ENCODE measurements around the gene MMP14. TPM values are rescaled to one million over a fixed set of nuclear protein-coding genes. Genes with fewer than 3 reads are reported as not detected.
A peak's percentile ranks its signal among the peaks of the same experiment; 100 is the strongest.

Gene MMP14
- total and polyA plus RNA-seq, 7 experiments from 2014 or later, result 1.8 to 6.6 (median 2.0) TPM; not detected in 2

DNA sequence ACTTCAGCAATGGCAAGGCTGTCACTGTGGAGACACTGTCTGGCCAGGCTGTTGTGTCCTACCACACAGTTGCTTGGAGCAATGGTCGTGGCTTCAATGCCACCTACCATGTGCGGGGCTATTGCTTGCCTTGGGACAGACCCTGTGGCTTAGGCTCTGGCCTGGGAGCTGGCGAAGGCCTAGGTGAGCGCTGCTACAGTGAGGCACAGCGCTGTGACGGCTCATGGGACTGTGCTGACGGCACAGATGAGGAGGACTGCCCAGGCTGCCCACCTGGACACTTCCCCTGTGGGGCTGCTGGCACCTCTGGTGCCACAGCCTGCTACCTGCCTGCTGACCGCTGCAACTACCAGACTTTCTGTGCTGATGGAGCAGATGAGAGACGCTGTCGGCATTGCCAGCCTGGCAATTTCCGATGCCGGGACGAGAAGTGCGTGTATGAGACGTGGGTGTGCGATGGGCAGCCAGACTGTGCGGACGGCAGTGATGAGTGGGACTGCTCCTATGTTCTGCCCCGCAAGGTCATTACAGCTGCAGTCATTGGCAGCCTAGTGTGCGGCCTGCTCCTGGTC lies 39.4 kb downstream of the MMP14 start:
- Histone ChIP-seq H3K9me3 (ENCODE audit: control insufficient read depth in 2 of 3, low read length in 3 of 3) (no peaks in the 10 kb centered on the region), H3K27me3 (ENCODE audit: control insufficient read depth in 2 of 2, insufficient read depth in 2 of 2, low read length in 2 of 2) (no peaks in the 10 kb centered on the region), H3K36me3 (ENCODE audit: control insufficient read depth in 2 of 3, insufficient read depth in 3 of 3, low read length in 3 of 3) (peaks cover 24 to 78% (median 32%) of the 10 kb centered on the region in 3 experiments), H3K4me1 (ENCODE audit: control insufficient read depth in 2 of 2, insufficient read depth in 2 of 2, low read length in 2 of 2) (peaks cover 8 to 19% of the 10 kb centered on the region in 2 donors), H3K27ac (ENCODE audit: low read depth, low read length) (no peak overlapping the region), H3K4me3 (ENCODE audit: low read length) (no peak overlapping the region)
- Mint-ChIP-seq H3K27ac (peak overlapping the region in 4 of 9 donors; percentile 34 to 79 (median 47)), H3K9me3 (no peaks in the 10 kb centered on the region), H3K4me3 (no peak overlapping the region), H3K36me3 (peaks cover 9 to 40% (median 21%) of the 10 kb centered on the region in 5 donors), H3K4me1 (peaks cover 22 to 40% (median 27%) of the 10 kb centered on the region in 7 donors), H3K27me3 (no peaks in the 10 kb centered on the region)
- CTCF ChIA-PET, result interaction anchor here (0.6 to 1.1 kb wide), 3 partner anchors 22 to 330 kb away, joined by 3 to 5 read pairs (median 4); no protein-coding TSS in a partner anchor
- POLR2A ChIA-PET, result interaction anchor here (1.5 to 8.6 kb wide), 2 partner anchors 10 to 20 kb away, joined by 4 to 145 read pairs; partner anchors contain the start of gene REM2
- DNase-seq, result no peak
- no peak for ATAC-seq
- intact Hi-C loops (cut with micrococcal nuclease), result no loop called here

DNA sequence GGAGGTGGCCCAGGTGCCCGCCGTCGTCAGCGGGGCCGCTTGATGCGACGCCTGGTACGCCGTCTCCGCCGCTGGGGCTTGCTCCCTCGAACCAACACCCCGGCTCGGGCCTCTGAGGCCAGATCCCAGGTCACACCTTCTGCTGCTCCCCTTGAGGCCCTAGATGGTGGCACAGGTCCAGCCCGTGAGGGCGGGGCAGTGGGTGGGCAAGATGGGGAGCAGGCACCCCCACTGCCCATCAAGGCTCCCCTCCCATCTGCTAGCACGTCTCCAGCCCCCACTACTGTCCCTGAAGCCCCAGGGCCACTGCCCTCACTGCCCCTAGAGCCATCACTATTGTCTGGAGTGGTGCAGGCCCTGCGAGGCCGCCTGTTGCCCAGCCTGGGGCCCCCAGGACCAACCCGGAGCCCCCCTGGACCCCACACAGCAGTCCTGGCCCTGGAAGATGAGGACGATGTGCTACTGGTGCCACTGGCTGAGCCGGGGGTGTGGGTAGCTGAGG lies 40.7 kb downstream of the MMP14 start:
- Histone ChIP-seq H3K9me3 (ENCODE audit: control insufficient read depth in 2 of 3, low read length in 3 of 3) (no peaks in the 10 kb centered on the region), H3K27ac (ENCODE audit: low read depth, low read length) (no peak overlapping the region), H3K4me1 (ENCODE audit: control insufficient read depth in 2 of 2, insufficient read depth in 2 of 2, low read length in 2 of 2) (peaks cover 8 to 19% of the 10 kb centered on the region in 2 donors), H3K27me3 (ENCODE audit: control insufficient read depth in 2 of 2, insufficient read depth in 2 of 2, low read length in 2 of 2) (no peaks in the 10 kb centered on the region), H3K4me3 (ENCODE audit: low read length) (no peak overlapping the region), H3K36me3 (ENCODE audit: control insufficient read depth in 2 of 3, insufficient read depth in 3 of 3, low read length in 3 of 3) (peaks cover 24 to 72% (median 32%) of the 10 kb centered on the region in 3 experiments)
- Mint-ChIP-seq H3K9me3 (no peaks in the 10 kb centered on the region), H3K36me3 (peaks cover 9 to 40% (median 21%) of the 10 kb centered on the region in 5 donors), H3K27me3 (no peaks in the 10 kb centered on the region), H3K27ac (no peak overlapping the region), H3K4me3 (no peak overlapping the region), H3K4me1 (peaks cover 19 to 42% (median 33%) of the 10 kb centered on the region in 7 donors)
- CTCF ChIA-PET, result no interaction called here
- intact Hi-C loops (cut with micrococcal nuclease), result no loop called here
- DNase-seq (no peak), ATAC-seq (no peak)
- POLR2A ChIA-PET, result interaction anchor here (1.3 to 8.6 kb wide), 2 partner anchors 9 kb away, joined by 3 to 145 read pairs; partner anchors contain the start of gene REM2

DNA sequence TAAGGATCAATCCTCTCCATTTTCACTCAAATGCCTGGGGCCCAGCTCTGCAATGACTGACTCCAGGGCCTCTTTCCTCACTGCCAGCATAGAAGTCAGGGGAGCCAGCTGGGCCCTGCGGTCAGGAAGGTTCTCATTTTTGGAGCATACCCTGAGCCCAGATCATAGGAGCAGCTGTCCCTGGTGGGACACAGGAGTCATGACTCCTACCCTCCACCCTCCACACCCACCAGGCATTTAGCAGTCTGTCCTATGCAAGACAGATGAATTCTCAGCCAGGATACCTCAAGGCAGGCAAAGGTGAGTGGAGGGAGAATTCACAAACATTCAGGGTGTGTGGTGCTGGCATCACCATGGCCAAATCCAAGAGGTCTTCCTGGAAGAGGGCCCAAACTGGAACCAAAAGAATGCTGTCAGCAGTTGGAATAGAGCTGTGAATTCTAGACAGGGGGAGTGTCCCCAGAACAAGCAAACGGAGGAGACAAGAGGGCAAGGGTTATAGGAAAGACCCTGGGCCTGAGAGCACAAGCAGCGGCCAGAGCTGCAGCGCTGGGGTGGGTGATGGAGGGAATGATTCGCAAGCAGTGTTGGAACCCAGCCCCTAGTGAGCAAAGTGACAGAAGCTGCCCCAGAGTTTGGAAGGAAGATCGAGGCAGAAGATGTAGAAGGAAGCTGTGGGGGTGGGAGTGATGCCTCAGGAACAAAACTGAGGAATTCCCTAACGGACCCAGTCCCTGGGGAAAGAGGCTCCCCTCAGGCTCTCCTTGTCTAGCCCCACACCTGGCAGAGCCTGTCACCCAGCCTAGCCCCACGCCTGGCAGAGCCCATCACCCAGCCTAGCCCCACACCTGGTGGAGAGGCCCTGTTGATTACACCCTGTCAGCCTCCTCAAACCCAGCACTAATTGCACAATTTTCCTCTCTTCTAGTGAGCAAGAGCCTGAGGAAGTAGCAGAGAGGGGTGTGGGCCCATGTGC lies 42.2 kb downstream of the MMP14 start:
- DNase-seq (no peak), ATAC-seq (no peak)
- no peaks in the 10 kb centered on the region for H3K9me3 ChIP-seq (ENCODE audit: control insufficient read depth in 2 of 3, low read length in 3 of 3)
- Mint-ChIP-seq H3K36me3 (peaks cover 5 to 35% (median 17%) of the 10 kb centered on the region in 5 donors), H3K27ac (peak overlapping the region in 7 of 9 donors; percentile 14 to 73 (median 55)), H3K27me3 (peaks cover 0 to 5% (median 0%) of the 10 kb centered on the region in 5 donors), H3K9me3 (no peaks in the 10 kb centered on the region), H3K4me3 (no peak overlapping the region), H3K4me1 (peaks cover 11 to 42% (median 36%) of the 10 kb centered on the region in 7 donors)
- ChIA-PET CTCF (no interaction called here), POLR2A (interaction anchor here (1.3 kb wide), 1 partner anchor 8 kb away, joined by 3 read pairs; no protein-coding TSS in a partner anchor)
- no peak overlapping the region for H3K4me3 ChIP-seq (ENCODE audit: low read length)
- no peak overlapping the region for H3K27ac ChIP-seq (ENCODE audit: low read depth, low read length)
- H3K4me1 ChIP-seq (ENCODE audit: control insufficient read depth in 2 of 2, insufficient read depth in 2 of 2, low read length in 2 of 2), result peaks cover 0 to 14% of the 10 kb centered on the region in 2 donors
- no peaks in the 10 kb centered on the region for H3K27me3 ChIP-seq (ENCODE audit: control insufficient read depth in 2 of 2, insufficient read depth in 2 of 2, low read length in 2 of 2)
- peaks cover 24 to 62% (median 31%) of the 10 kb centered on the region in 3 experiments for H3K36me3 ChIP-seq (ENCODE audit: control insufficient read depth in 2 of 3, insufficient read depth in 3 of 3, low read length in 3 of 3)
- intact Hi-C loops (cut with micrococcal nuclease), result no loop called here

DNA sequence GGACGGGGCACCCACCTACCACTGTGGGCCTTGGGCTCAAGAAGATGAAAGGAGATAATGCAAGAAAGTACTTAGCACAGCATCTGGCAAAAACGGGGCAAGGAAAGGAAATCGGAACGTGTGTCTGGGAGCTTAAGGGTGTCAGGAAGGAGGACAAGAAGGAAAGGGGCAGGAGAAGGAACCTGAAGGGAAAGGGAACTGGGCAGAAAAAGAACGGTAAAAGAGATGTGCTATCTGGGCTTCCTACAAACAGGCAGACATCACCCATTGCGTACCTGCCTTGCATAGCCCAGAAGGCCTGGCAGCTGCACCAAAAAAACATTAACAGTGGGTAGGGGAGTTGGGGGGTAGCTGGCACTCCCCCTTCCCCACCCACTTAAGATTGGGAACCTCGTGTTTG lies 45.7 kb downstream of the MMP14 start:
- Histone ChIP-seq H3K4me3 (ENCODE audit: low read length) (no peak overlapping the region), H3K27ac (ENCODE audit: low read depth, low read length) (peak overlapping the region; percentile 58), H3K36me3 (ENCODE audit: control insufficient read depth in 2 of 3, insufficient read depth in 3 of 3, low read length in 3 of 3) (peaks cover 6 to 27% (median 8%) of the 10 kb centered on the region in 3 experiments), H3K9me3 (ENCODE audit: control insufficient read depth in 2 of 3, low read length in 3 of 3) (no peaks in the 10 kb centered on the region), H3K27me3 (ENCODE audit: control insufficient read depth in 2 of 2, insufficient read depth in 2 of 2, low read length in 2 of 2) (no peaks in the 10 kb centered on the region), H3K4me1 (ENCODE audit: control insufficient read depth in 2 of 2, insufficient read depth in 2 of 2, low read length in 2 of 2) (peaks cover 6 to 24% of the 10 kb centered on the region in 2 donors)
- POLR2A ChIA-PET, result interaction anchor here (1.2 to 10.6 kb wide), 13 partner anchors 9 to 194 kb away, joined by 3 to 145 read pairs (median 4); partner anchors contain the start of genes LRP10, PRMT5 and RBM23
- H3K27ac Mint-ChIP-seq, result peak overlapping the region in 7 of 9 donors; percentile 2 to 87 (median 72)
- CTCF ChIA-PET, result interaction anchor here (1.1 to 8.0 kb wide), 5 partner anchors 9 to 312 kb away, joined by 3 to 75 read pairs (median 3); partner anchors contain the start of gene LRP10
- peaks cover 14 to 54% (median 48%) of the 10 kb centered on the region in 7 donors for H3K4me1 Mint-ChIP-seq
- H3K27me3 Mint-ChIP-seq, result peaks cover 0 to 18% (median 0%) of the 10 kb centered on the region in 5 donors
- DNase-seq (no peak), ATAC-seq (no peak)
- intact Hi-C loops (cut with micrococcal nuclease), result no loop called here
- H3K4me3 Mint-ChIP-seq, result no peak overlapping the region
- peaks cover 5 to 19% (median 9%) of the 10 kb centered on the region in 5 donors for H3K36me3 Mint-ChIP-seq
- no peaks in the 10 kb centered on the region for H3K9me3 Mint-ChIP-seq

DNA sequence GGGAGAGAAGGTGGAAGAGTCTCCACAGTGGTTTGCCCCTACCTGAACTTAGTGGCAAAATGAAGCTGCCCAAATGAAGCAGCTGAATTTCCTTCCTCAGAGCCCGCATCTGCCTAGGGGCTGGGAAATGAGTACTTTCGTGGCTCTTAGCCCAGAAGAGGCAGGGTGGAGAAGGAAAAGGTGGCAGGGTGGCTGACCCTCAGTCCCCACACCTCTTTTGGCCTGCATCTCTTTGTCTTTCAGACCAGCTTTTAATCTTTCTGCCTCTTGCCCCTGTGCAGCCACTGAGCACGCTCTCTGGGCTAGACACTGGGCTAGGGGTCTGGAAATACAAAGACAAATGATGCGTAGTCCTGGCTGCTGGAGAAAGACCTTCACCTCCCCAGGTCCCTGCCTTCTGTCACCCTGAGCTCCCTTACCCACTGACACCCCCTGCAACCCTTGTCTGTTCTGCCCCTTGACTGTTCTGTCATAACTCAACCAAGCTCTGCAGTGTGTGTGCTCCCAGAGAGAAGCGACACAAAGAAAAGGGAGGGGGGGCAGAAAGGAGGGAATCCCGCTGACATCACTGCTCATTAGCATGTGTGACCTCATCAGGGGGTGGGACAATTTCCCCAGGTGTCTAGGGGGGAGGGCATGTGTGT lies 46.3 kb downstream of the MMP14 start:
- Histone ChIP-seq H3K27me3 (ENCODE audit: control insufficient read depth in 2 of 2, insufficient read depth in 2 of 2, low read length in 2 of 2) (no peaks in the 10 kb centered on the region), H3K9me3 (ENCODE audit: control insufficient read depth in 2 of 3, low read length in 3 of 3) (no peaks in the 10 kb centered on the region), H3K27ac (ENCODE audit: low read depth, low read length) (peak overlapping the region; percentile 58), H3K36me3 (ENCODE audit: control insufficient read depth in 2 of 3, insufficient read depth in 3 of 3, low read length in 3 of 3) (peaks cover 1 to 21% (median 4%) of the 10 kb centered on the region in 3 experiments), H3K4me3 (ENCODE audit: low read length) (no peak overlapping the region), H3K4me1 (ENCODE audit: control insufficient read depth in 2 of 2, insufficient read depth in 2 of 2, low read length in 2 of 2) (peaks cover 12 to 29% of the 10 kb centered on the region in 2 donors)
- DNase-seq (peak in 5 of 9 donors; percentile 12 to 82 (median 37)), ATAC-seq (peak; percentile 32)
- H3K9me3 Mint-ChIP-seq, result no peaks in the 10 kb centered on the region
- ChIA-PET CTCF (interaction anchor here (0.8 to 8.0 kb wide), 6 partner anchors 10 to 30 kb away, joined by 3 to 75 read pairs (median 3); partner anchors contain the start of gene LRP10), POLR2A (interaction anchor here (0.7 to 10.6 kb wide), 14 partner anchors 10 to 1618 kb away, joined by 3 to 145 read pairs (median 4); partner anchors contain the start of genes LRP10, PRMT5 and RBM23)
- peaks cover 5 to 16% (median 9%) of the 10 kb centered on the region in 5 donors for H3K36me3 Mint-ChIP-seq
- H3K4me1 Mint-ChIP-seq, result peaks cover 20 to 60% (median 53%) of the 10 kb centered on the region in 7 donors
- intact Hi-C loops (cut with micrococcal nuclease), result no loop called here
- peak overlapping the region in 8 of 9 donors; percentile 53 to 87 (median 66) for H3K27ac Mint-ChIP-seq
- H3K27me3 Mint-ChIP-seq, result peaks cover 0 to 21% (median 0%) of the 10 kb centered on the region in 5 donors
- H3K4me3 Mint-ChIP-seq, result peak overlapping the region in 3 of 10 donors; percentile 18 to 44 (median 36)
